Measurements from ENCODE around the gene PSMB4.
"Not testable (repeated sequence)": the region's sequence is repeated elsewhere in the genome, so short reads cannot be mapped to it uniquely, and the experiment has no call there.

The PSMB4 gene

DNA sequence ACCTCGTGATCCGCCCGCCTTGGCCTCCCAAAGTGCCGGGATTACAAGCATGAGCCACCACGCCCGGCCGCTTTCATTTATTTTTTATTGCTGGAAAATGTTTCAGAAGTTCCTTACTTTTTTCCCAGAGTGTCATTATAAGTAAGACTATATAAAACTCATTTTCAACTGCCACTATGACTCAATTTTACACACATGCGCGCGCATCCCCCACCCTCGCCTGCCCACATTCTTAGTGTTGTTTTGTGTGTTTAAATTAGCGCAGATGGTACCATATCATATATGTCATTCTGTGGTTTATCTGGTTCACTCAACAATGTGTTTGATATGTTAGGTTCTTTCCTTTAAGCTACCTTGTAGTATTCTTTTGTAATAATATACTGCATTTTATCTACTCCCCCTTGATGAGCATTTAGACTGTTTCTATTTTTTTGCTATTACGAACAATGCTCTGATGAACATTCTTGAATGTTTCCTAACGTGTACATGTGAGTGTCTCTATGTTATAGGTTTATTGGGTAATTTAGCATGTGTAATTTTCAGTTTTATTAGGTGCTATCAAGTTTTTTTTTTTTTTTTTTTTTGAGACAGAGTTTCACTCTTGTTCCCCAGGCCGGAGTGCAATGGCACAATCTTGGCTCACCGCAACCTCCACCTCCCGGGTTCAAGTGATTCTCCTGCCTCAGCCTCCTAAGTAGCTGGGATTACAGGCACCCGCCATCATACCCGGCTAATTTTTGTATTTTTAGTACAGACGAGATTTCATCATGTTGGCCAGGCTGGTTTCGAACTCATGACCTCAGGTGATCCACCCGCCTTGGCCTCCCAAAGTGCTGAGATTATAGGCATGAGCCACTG, 8.9 kb upstream of the PSMB4 start:
- DNase-seq, result not testable (repeated sequence)

- DNase-seq, result no peak
Observed at GRCh38 chr1:151391079-151391563, 8.3 kb upstream of the PSMB4 start.

GRCh38 chr1:151393583-151393982, 5.8 kb upstream of the PSMB4 start:
- DNase-seq, result no peak

DNA sequence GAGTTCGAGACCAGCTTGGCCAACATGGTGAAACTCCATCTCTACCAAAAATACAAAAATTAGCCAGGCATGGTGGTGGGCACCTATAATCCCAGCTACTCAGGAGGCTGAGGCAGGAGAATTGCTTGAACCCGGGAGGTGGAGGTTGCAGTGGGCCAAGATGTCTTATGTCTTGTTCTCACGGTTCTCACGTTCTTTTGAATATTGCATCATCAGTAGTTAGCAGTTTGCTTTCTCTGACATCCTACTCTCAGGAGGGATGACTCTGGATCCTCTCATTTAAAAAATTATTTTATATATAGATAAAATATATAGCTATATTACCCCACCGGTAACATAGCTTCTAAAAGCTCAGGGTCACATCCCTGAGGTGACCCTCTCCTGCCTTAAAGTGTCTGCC, 3.1 kb upstream of the PSMB4 start:
- DNase-seq, result not testable (repeated sequence)

DNA sequence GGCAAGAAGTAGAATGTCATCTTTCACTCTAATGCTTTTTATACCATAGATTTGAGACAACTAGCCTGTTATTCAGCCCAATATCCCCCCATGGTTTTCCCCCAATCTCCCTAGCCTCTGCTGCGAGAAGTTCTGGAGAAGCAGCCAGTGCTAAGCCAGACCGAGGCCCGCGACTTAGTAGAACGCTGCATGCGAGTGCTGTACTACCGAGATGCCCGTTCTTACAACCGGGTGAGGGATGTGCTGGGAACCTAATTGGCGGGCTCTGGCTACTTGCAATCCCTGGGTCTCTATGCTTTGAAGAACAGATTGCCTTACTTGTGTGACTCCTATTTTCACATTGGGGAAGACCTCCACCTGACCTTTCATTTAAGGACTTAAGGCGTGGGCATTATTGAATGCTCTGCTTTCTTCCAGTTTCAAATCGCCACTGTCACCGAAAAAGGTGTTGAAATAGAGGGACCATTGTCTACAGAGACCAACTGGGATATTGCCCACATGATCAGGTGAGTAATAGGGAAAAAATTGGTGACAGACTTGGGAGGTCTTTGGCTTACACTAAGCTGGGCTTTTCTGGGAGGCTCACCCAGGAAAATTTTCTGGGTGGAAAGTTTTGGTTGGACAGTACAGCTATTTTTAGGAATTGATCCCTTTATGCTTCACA, 1.9 kb downstream of the PSMB4 start:
- DNase-seq, result no peak

DNA sequence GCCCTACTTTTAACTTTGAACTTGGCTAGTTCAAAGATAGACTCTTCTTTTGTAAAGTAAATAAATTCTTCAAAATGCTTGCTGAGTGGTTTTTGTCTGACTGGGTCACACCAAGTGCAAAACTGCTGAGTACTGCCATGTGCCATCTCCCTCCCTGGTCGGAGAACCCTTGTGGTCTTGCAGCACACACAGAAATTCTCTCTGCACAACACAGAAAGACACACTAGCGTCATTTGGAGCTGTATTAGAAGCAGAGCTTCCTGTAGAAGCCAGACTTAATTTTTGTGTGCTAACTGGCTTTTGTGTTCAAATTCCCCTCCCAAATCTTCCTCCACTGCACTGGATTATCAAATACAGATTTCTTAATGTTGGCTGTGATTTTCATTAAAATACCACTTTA, 2.5 kb downstream of the PSMB4 start:
- no peak for DNase-seq

DNA sequence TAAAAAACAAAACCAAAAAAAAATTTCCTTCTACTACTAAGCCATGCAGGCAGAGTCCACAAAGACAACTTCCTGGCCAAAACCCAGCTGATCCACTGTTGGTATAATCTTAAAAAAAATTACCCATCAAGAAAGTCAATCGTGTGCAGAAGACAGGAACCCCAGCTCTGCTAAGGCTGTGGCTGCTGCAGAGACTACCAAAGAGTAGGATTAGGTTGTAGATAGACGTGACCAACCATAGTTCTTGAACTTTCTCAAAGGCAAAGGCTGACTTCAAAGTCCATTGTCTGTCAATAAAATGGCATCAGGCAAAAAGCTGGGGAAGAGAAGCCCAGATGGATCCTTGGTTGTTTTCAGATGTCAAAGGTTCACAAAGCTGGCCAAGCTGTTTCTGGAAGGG, 3.4 kb downstream of the PSMB4 start:
- DNase-seq, result no peak

DNA sequence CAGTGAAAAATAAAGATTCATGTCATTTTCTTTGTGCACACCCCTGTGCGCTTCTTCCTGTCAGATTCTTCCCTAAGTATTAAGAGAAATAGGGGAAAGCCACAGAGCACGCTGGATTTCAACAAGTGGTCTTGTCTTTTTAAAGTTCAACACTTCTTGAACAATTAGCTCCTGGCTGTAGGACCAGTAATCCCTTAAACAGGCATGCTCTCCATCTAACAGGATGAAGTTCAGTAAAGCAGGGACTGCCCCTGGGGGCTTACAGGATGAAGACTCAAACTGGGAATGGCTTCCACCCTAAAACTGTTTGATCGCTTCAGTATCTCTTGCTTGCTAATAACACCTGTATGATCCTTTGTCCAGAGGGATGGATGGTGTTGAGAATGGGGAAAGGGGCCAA, 4.2 kb downstream of the PSMB4 start:
- no peak for DNase-seq

DNA sequence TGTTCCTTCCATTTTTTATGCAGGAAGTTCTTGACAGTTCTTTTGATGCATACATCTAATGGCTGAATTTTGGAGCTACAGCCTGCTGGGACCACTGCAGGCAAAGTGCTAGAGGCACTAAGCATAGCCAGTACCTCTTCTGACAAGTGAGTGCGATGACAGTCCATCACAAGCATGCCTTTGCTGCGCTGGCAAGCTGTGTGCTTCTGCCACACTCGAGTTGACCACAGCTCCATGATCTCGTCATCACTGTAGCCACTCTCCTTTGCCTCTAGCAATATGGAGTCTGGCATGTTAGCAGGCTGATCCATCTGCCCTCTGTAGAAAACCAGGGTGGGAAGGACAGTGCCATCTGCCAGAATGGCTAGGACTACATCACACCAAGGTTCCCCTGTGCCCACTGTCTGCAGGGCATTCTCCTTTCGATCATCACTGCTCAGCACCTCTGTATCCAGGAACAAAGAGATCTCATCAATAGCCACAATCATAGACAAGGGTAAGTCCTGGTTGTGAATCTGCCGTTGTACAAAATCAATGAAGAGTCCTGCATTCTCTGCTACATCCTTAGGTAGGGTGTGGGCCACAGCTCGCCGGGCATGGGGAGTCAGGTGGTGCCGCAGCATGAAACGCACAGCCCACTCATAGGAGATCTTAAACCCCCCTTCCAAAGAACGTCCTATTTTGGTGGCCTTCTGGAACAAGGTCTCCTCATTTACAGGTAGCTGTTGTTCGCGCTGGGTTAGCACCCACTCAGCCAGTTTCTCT, 6.0 kb downstream of the PSMB4 start:
- no peak for DNase-seq

GRCh38 chr1:151406176-151406575, 6.8 kb downstream of the PSMB4 start:
- DNase-seq, result no peak

GRCh38 chr1:151407304-151407703, 7.9 kb downstream of the PSMB4 start:
- DNase-seq, result no peak

DNA sequence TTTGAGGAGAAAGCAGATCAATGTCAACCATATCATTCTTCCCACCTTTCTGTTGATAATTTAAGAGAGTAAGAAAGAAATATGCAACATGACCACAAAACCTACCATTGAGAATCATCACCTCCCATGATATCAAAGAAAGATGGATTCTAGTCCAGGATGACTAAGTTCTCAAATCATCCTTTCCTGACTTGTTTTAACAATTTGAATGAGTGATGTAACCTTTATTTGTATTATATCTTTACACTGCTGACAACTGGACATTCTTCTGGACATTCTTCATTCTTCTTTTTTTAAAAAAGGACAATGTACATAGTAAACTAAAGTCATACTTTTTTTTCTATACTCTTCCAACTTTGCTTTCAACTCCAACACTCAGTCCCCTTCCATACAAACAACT, 9.5 kb downstream of the PSMB4 start:
- no peak for DNase-seq

- DNase-seq, result no peak
Observed at GRCh38 chr1:151411884-151412283, 12.5 kb downstream of the PSMB4 start.

- DNase-seq, result no peak
Observed at GRCh38 chr1:151416231-151416630, 16.9 kb downstream of the PSMB4 start.

- no peak for DNase-seq
Observed at GRCh38 chr1:151418081-151418480, 18.7 kb downstream of the PSMB4 start.

DNA sequence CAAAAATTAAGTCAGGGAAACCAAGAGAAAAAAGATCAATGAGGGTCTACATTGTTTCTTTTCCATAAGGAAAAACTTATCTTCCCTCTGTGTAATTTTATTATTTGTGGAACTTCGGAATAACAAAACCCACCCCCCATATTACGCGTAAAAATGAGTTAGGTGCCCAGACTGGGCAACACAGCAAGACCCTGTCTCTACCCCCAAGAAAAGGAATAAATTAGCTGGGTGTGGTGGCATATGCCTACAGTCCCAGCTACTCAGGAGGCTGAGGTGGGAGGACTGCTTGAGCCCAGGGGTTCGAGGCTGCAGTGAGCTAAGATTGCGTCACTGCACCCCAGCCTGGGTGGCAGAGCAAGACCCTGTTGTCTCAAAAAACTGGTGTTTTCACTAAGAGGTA, 20.4 kb downstream of the PSMB4 start:
- no peak for DNase-seq

DNA sequence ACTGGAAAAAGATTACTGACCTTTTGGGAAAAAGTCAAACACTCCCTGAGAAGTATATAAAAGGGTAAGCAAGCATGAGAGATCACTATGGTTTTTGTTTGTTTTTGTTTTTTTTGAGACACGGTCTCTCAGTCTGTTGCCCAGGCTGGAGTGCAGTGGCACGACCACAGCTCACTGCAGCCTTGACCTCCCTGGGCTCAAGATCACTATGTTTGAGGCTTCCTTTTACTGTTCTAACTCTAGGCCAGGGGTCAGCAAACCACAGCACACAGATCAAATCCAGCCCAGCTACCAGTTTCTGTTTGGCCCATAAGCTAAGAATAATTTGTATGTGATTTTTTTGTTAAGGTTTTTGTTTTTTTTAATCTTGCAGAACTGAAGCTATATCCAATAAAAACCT, 25.7 kb downstream of the PSMB4 start:
- DNase-seq, result no peak

DNA sequence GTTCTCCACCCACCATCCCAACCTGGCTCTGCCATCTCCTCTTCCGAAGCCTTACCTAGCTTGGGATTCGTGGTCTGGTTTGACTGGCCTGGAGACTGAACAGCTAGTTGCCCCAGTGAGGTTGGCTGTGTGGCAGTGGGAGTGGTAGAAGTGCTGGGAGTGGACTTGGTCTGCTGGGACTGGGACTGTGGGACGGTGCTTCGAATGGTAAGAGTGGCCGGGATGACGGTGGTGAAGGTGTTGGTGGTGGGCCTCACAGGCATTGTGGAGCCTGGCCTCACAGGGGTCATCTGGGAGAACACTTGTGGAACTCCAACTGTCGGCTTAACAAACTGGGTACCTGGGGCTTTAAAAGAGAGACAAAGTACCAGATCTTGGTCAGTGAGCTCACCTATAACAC, 28.7 kb downstream of the PSMB4 start:
- no peak for DNase-seq

GRCh38 chr1:151433827-151434226, 34.5 kb downstream of the PSMB4 start:
- DNase-seq, result not testable (repeated sequence)

DNA sequence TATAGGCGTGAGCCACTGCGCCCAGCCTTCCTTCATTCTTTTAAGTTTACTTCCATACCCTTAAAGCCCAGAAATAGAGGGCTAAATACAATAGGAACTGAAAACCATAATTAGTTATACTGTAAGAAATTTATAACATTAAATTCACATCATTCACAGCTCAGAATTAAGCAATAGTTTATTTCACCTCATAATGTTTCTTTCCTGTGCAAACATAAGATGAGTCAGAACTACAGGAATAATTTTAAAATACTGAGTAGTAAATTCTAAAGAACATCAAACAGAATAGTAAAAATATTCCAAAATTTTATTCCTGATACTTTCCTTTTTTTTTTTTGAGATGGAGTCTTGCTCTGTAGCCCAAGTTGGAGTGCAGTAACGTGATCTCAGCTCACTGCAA, 35.8 kb downstream of the PSMB4 start:
- no peak for DNase-seq

DNA sequence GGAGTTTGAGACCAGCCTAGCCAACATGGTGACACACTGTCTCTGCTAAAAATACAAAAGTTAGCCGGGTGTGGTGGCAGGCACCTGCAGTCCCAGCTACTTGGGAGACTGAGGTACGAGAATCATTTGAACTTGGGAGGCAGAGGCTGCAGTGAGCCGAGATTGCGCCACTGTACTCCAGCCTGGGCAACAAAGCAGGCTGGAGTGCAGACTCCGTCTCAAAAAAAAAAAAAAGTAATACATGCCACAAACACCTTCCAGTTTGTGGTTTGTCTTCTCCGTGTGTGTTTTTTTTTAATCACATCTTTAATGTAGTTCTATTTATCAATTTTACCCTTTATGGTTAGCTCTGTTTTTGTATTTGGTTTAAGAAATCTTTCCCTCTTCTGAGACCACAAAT, 37.6 kb downstream of the PSMB4 start:
- DNase-seq, result no peak

GRCh38 chr1:151437396-151437795, 38.0 kb downstream of the PSMB4 start:
- not testable (repeated sequence) for DNase-seq

All from SHP77 (cell line).